Dendritic cell treated with granulocyte-macrophage colony-stimulating factor and Interleukin-4, amounts not matched to agents 40 ng/mL and 50 ng/mL, for 4 days (primary cell): ENCODE data around the gene PARD3.

Source experiments
- H3K27ac Mint-ChIP-seq: one replicate; pipeline ENCODE4 v1.8.0; 2022; ENCODE audit warnings: mild to moderate bottlenecking, mixed read lengths
- H3K27me3 Mint-ChIP-seq: one replicate; pipeline ENCODE4 v1.8.0; 2022; ENCODE audit warnings: mild to moderate bottlenecking, mixed read lengths
- H3K36me3 Mint-ChIP-seq: one replicate; pipeline ENCODE4 v1.8.0; 2022; ENCODE audit warnings: low read depth, mixed read lengths
- H3K4me1 Mint-ChIP-seq: one replicate; pipeline ENCODE4 v1.8.0; 2022; ENCODE audit warnings: low read depth, mixed read lengths
- H3K4me3 Mint-ChIP-seq: one replicate; pipeline ENCODE4 v1.8.0; 2022; ENCODE audit warnings: mild to moderate bottlenecking, moderate library complexity, mixed read lengths
- H3K9me3 Mint-ChIP-seq: one replicate; pipeline ENCODE4 v1.8.0; 2022; ENCODE audit warnings: mixed read lengths
- intact Hi-C: fragments of 100-400 bp; cut with micrococcal nuclease; formaldehyde crosslinking; loops from one replicate; pipeline ENCODE4 v1.15.0; 2022

The PARD3 gene

GRCh38 chr10:34191406-34191805 is 623.7 kb downstream of the PARD3 start:
- H3K9me3 Mint-ChIP-seq, result no peaks in the 10 kb centered on the region
- intact Hi-C loops, result no loop called here
- H3K27ac Mint-ChIP-seq, result no peak overlapping the region
- H3K27me3 Mint-ChIP-seq, result no peaks in the 10 kb centered on the region
- H3K4me3 Mint-ChIP-seq, result no peak overlapping the region
- no peaks in the 10 kb centered on the region for H3K36me3 Mint-ChIP-seq
- H3K4me1 Mint-ChIP-seq, result no peaks in the 10 kb centered on the region

GRCh38 chr10:34190580-34190979 is 624.5 kb downstream of the PARD3 start:
- intact Hi-C loops, result no loop called here
- Mint-ChIP-seq H3K4me1 (peaks cover 5% of the 10 kb centered on the region), H3K27me3 (no peaks in the 10 kb centered on the region), H3K4me3 (no peak overlapping the region), H3K36me3 (no peaks in the 10 kb centered on the region), H3K9me3 (no peaks in the 10 kb centered on the region), H3K27ac (no peak overlapping the region)

- H3K4me3 Mint-ChIP-seq, result no peak overlapping the region
- H3K27me3 Mint-ChIP-seq, result no peaks in the 10 kb centered on the region
- H3K4me1 Mint-ChIP-seq, result peaks cover 5% of the 10 kb centered on the region
- intact Hi-C loops, result no loop called here
- no peaks in the 10 kb centered on the region for H3K9me3 Mint-ChIP-seq
- no peaks in the 10 kb centered on the region for H3K36me3 Mint-ChIP-seq
- H3K27ac Mint-ChIP-seq, result no peak overlapping the region
These were observed 625.3 kb downstream of the PARD3 start for GRCh38 chr10:34189830-34190229.

- H3K4me1 Mint-ChIP-seq, result peaks cover 5% of the 10 kb centered on the region
- intact Hi-C loops, result no loop called here
- no peak overlapping the region for H3K27ac Mint-ChIP-seq
- H3K36me3 Mint-ChIP-seq, result no peaks in the 10 kb centered on the region
- H3K9me3 Mint-ChIP-seq, result no peaks in the 10 kb centered on the region
- H3K4me3 Mint-ChIP-seq, result no peak overlapping the region
- H3K27me3 Mint-ChIP-seq, result no peaks in the 10 kb centered on the region
These were observed 626.9 kb downstream of the PARD3 start for GRCh38 chr10:34188221-34188620.

GRCh38 chr10:34187201-34187600 is 627.9 kb downstream of the PARD3 start:
- Mint-ChIP-seq H3K27ac (no peak overlapping the region), H3K27me3 (no peaks in the 10 kb centered on the region), H3K9me3 (no peaks in the 10 kb centered on the region), H3K4me3 (no peak overlapping the region), H3K4me1 (peaks cover 5% of the 10 kb centered on the region), H3K36me3 (no peaks in the 10 kb centered on the region)
- intact Hi-C loops, result no loop called here

- Mint-ChIP-seq H3K36me3 (no peaks in the 10 kb centered on the region), H3K4me1 (peaks cover 5% of the 10 kb centered on the region), H3K27me3 (no peaks in the 10 kb centered on the region), H3K4me3 (no peak overlapping the region), H3K27ac (no peak overlapping the region), H3K9me3 (no peaks in the 10 kb centered on the region)
- intact Hi-C loops, result no loop called here
These were observed 628.4 kb downstream of the PARD3 start for GRCh38 chr10:34186745-34187144.

GRCh38 chr10:34185998-34186397 is 629.1 kb downstream of the PARD3 start:
- no peak overlapping the region for H3K27ac Mint-ChIP-seq
- H3K4me3 Mint-ChIP-seq, result no peak overlapping the region
- peaks cover 5% of the 10 kb centered on the region for H3K4me1 Mint-ChIP-seq
- no peaks in the 10 kb centered on the region for H3K36me3 Mint-ChIP-seq
- intact Hi-C loops, result no loop called here
- no peaks in the 10 kb centered on the region for H3K9me3 Mint-ChIP-seq
- H3K27me3 Mint-ChIP-seq, result no peaks in the 10 kb centered on the region

- H3K9me3 Mint-ChIP-seq, result no peaks in the 10 kb centered on the region
These were observed 630.1 kb downstream of the PARD3 start for GRCh38 chr10:34184939-34185386.

GRCh38 chr10:34184397-34184796 is 630.7 kb downstream of the PARD3 start:
- Mint-ChIP-seq H3K4me1 (peaks cover 5% of the 10 kb centered on the region), H3K36me3 (no peaks in the 10 kb centered on the region), H3K27me3 (no peaks in the 10 kb centered on the region), H3K4me3 (no peak overlapping the region), H3K27ac (no peak overlapping the region), H3K9me3 (no peaks in the 10 kb centered on the region)
- intact Hi-C loops, result no loop called here

More at GRCh38 chr10:34184939-34185386, 630.1 kb downstream of the PARD3 start:
- no peaks in the 10 kb centered on the region for H3K36me3 Mint-ChIP-seq
- H3K27me3 Mint-ChIP-seq, result no peaks in the 10 kb centered on the region
- no peak overlapping the region for H3K4me3 Mint-ChIP-seq
- intact Hi-C loops, result no loop called here
- H3K27ac Mint-ChIP-seq, result no peak overlapping the region
- peaks cover 5% of the 10 kb centered on the region for H3K4me1 Mint-ChIP-seq

- H3K9me3 Mint-ChIP-seq, result no peaks in the 10 kb centered on the region
- intact Hi-C loops, result no loop called here
- H3K4me1 Mint-ChIP-seq, result peaks cover 5% of the 10 kb centered on the region
- no peak overlapping the region for H3K27ac Mint-ChIP-seq
- no peaks in the 10 kb centered on the region for H3K36me3 Mint-ChIP-seq
- no peak overlapping the region for H3K4me3 Mint-ChIP-seq
- no peaks in the 10 kb centered on the region for H3K27me3 Mint-ChIP-seq
These were observed 631.9 kb downstream of the PARD3 start for GRCh38 chr10:34183016-34183796.

- intact Hi-C loops, result no loop called here
- H3K9me3 Mint-ChIP-seq, result no peaks in the 10 kb centered on the region
These were observed 633.4 kb downstream of the PARD3 start for GRCh38 chr10:34181553-34182300.

GRCh38 chr10:34180749-34181148 is 634.3 kb downstream of the PARD3 start:
- peaks cover 1% of the 10 kb centered on the region for H3K4me1 Mint-ChIP-seq
- H3K9me3 Mint-ChIP-seq, result no peaks in the 10 kb centered on the region
- H3K36me3 Mint-ChIP-seq, result no peaks in the 10 kb centered on the region
- H3K27me3 Mint-ChIP-seq, result no peaks in the 10 kb centered on the region
- H3K4me3 Mint-ChIP-seq, result no peak overlapping the region
- intact Hi-C loops, result no loop called here
- no peak overlapping the region for H3K27ac Mint-ChIP-seq

More at GRCh38 chr10:34181553-34182300, 633.4 kb downstream of the PARD3 start:
- Mint-ChIP-seq H3K4me1 (peaks cover 5% of the 10 kb centered on the region), H3K27me3 (no peaks in the 10 kb centered on the region), H3K36me3 (no peaks in the 10 kb centered on the region), H3K4me3 (no peak overlapping the region), H3K27ac (no peak overlapping the region)

- no peaks in the 10 kb centered on the region for H3K36me3 Mint-ChIP-seq
- H3K4me3 Mint-ChIP-seq, result no peak overlapping the region
- no peaks in the 10 kb centered on the region for H3K9me3 Mint-ChIP-seq
- no peaks in the 10 kb centered on the region for H3K27me3 Mint-ChIP-seq
- H3K27ac Mint-ChIP-seq, result no peak overlapping the region
- intact Hi-C loops, result no loop called here
- H3K4me1 Mint-ChIP-seq, result no peaks in the 10 kb centered on the region
These were observed 635.8 kb downstream of the PARD3 start for GRCh38 chr10:34179280-34179679.

- no peak overlapping the region for H3K27ac Mint-ChIP-seq
- no peaks in the 10 kb centered on the region for H3K9me3 Mint-ChIP-seq
- H3K4me1 Mint-ChIP-seq, result no peaks in the 10 kb centered on the region
- H3K36me3 Mint-ChIP-seq, result no peaks in the 10 kb centered on the region
- H3K4me3 Mint-ChIP-seq, result no peak overlapping the region
- no peaks in the 10 kb centered on the region for H3K27me3 Mint-ChIP-seq
- intact Hi-C loops, result no loop called here
These were observed 636.3 kb downstream of the PARD3 start for GRCh38 chr10:34178756-34179155.
